Loucy (cell line): ENCODE data around the gene CYSTM1.

Experiments
- CTCF ChIP-seq: fragments of 200-600 bp; sonication (generic); conservative IDR thresholded peaks from 2 replicates; pipeline ENCODE4 v1.5.1; 2014; ENCODE audit warnings: mild to moderate bottlenecking, antibody characterized with exemption, low read length
- EZH2phosphoT487 ChIP-seq: fragments of 200-600 bp; IDR thresholded peaks from 2 replicates; pipeline ENCODE4 v1.6.1; 2018; ENCODE audit warnings: antibody characterized with exemption, mild to moderate bottlenecking, moderate library complexity, borderline replicate concordance

GRCh38 chr5:140273401-140273877 lies 98.5 kb downstream of the CYSTM1 start:
- no peak for TF ChIP-seq CTCF
- TF ChIP-seq EZH2phosphoT487, result no peak
